HepG2 (cell line): ENCODE measurements around the gene SPNS1. TPM values are rescaled to one million over a fixed set of nuclear protein-coding genes. Genes with fewer than 3 reads are reported as not detected.
A peak's percentile ranks its signal among the peaks of the same experiment; 100 is the strongest.

Experiments used
- DBP ChIP-seq: sonication (generic); formaldehyde crosslinking; IDR thresholded peaks from 2 replicates; pipeline ENCODE4 v1.4.0; 2020; ENCODE audit warnings: missing genetic modification reagents; ENCODE audit errors: not compliant biosample characterization
- ETV6 ChIP-seq: sonication (generic); formaldehyde crosslinking; conservative IDR thresholded peaks from 2 replicates; pipeline ENCODE4 v1.4.0; 2020; ENCODE audit warnings: missing genetic modification reagents
- FOXO4 ChIP-seq: sonication (generic); formaldehyde crosslinking; conservative IDR thresholded peaks from 2 replicates; pipeline ENCODE4 v1.8.1; 2023; ENCODE audit warnings: missing genetic modification reagents
- HDAC2 ChIP-seq: sonication (generic); formaldehyde crosslinking; IDR thresholded peaks from 2 replicates; pipeline ENCODE4 v1.4.0; 2020; ENCODE audit warnings: missing genetic modification reagents
- HNRNPH1 ChIP-seq: fragments of 200-400 bp; formaldehyde crosslinking; optimal IDR thresholded peaks from 2 replicates; pipeline ENCODE3; 2017; ENCODE audit warnings: mild to moderate bottlenecking, low read depth, low read length
- MEIS1 ChIP-seq: sonication (generic); formaldehyde crosslinking; IDR thresholded peaks from 2 replicates; pipeline ENCODE4 v1.9.0; 2021; ENCODE audit warnings: mild to moderate bottlenecking, missing genetic modification reagents, moderate library complexity, borderline replicate concordance
- REXO4 ChIP-seq: sonication (generic); formaldehyde crosslinking; IDR thresholded peaks from 2 replicates; pipeline ENCODE4 v1.8.0; 2022; ENCODE audit warnings: missing genetic modification reagents, mild to moderate bottlenecking, borderline replicate concordance
- RNF219 ChIP-seq: sonication (generic); formaldehyde crosslinking; IDR thresholded peaks from 2 replicates; pipeline ENCODE4 v1.5.0; 2020; ENCODE audit warnings: mild to moderate bottlenecking, missing genetic modification reagents
- TEAD3 ChIP-seq: optimal IDR thresholded peaks from 2 replicates; pipeline ENCODE3; 2016; ENCODE audit warnings: borderline replicate concordance
- TERF1 ChIP-seq: sonication (generic); formaldehyde crosslinking; IDR thresholded peaks from 2 replicates; pipeline ENCODE4 v1.8.0; 2022; ENCODE audit warnings: mild to moderate bottlenecking, missing genetic modification reagents, moderate library complexity
- ZBTB1 ChIP-seq: sonication (generic); formaldehyde crosslinking; IDR thresholded peaks from 2 replicates; pipeline ENCODE4 v1.4.0; 2020; ENCODE audit warnings: missing genetic modification reagents, borderline replicate concordance
- ZNF12 ChIP-seq: sonication (generic); formaldehyde crosslinking; IDR thresholded peaks from 2 replicates; pipeline ENCODE4 v1.5.0; 2020; ENCODE audit warnings: missing genetic modification reagents
- ZNF333 ChIP-seq: sonication (generic); formaldehyde crosslinking; IDR thresholded peaks from 2 replicates; pipeline ENCODE4 v1.4.0; 2020; ENCODE audit warnings: mild to moderate bottlenecking, missing genetic modification reagents, borderline replicate concordance
- ZNF343 ChIP-seq: sonication (generic); formaldehyde crosslinking; IDR thresholded peaks from 2 replicates; pipeline ENCODE4 v1.4.0; 2020; ENCODE audit warnings: mild to moderate bottlenecking, missing genetic modification reagents
- ZNF362 ChIP-seq: sonication (generic); formaldehyde crosslinking; IDR thresholded peaks from 2 replicates; pipeline ENCODE4 v1.4.0; 2020; ENCODE audit warnings: missing genetic modification reagents, mild to moderate bottlenecking, borderline replicate concordance
- ZNF530 ChIP-seq: sonication (generic); formaldehyde crosslinking; IDR thresholded peaks from 2 replicates; pipeline ENCODE4 v1.5.0; 2020; ENCODE audit warnings: low read depth, mild to moderate bottlenecking, missing genetic modification reagents
- ZNF543 ChIP-seq: sonication (generic); formaldehyde crosslinking; IDR thresholded peaks from 2 replicates; pipeline ENCODE4 v1.4.0; 2020; ENCODE audit warnings: mild to moderate bottlenecking, missing genetic modification reagents
- ZNF614 ChIP-seq: IDR thresholded peaks from 2 replicates; pipeline ENCODE4 v1.6.1; 2018; ENCODE audit warnings: missing biosample characterization, missing genetic modification reagents, inconsistent platforms, borderline replicate concordance
- polyA plus RNA-seq, 8 experiments: library from polyadenylated mRNA; depleted of rRNA in 3 of 8; stranded (reverse) in 7 of 8; unstranded in 1 of 8; fragments of >200 nt; fragmentation: Illumina TruSeq in 4 of 8; extraction: Trizol in 4 of 8; gene quantifications; 2 replicates each; pipeline versions ENCODE4 v1.2.1 to v1.2.3, GENCODE V29; 2011 to 2016; ENCODE audit warnings: low read depth in 4 of 8, missing spikeins in 1 of 8, mixed read lengths in 1 of 8; ENCODE audit not compliant: insufficient read depth in 1 of 8
- total RNA-seq, 5 experiments: library from RNA; depleted of rRNA; stranded (reverse); fragments of >200 nt; fragmentation: Illumina TruSeq; extraction: Trizol; gene quantifications; 2 replicates each; pipeline ENCODE4 v1.2.3, GENCODE V29; 2016; ENCODE audit warnings: low read depth in 1 of 5
- TF ChIP-seq, protein P1 (sequence below): sonication (generic); formaldehyde crosslinking; IDR thresholded peaks from 2 replicates; pipeline ENCODE4; 2020; ENCODE audit warnings: missing genetic modification reagents, mild to moderate bottlenecking, borderline replicate concordance

The SPNS1 gene
- total and polyA plus RNA-seq, 2 of the 13 experiments (the other 11 are each of a cell fraction or from before 2014, with no cell fraction given) = 25.6 to 38.8 TPM

- no peak for TF ChIP-seq HNRNPH1
- TF ChIP-seq MEIS1 (CRISPR knock-in tag) = 0 out of 2 replicates have a peak, but pooled peaks have one; percentile 4
- TF ChIP-seq ZNF362 = no peak
- TF ChIP-seq, protein P1, sequence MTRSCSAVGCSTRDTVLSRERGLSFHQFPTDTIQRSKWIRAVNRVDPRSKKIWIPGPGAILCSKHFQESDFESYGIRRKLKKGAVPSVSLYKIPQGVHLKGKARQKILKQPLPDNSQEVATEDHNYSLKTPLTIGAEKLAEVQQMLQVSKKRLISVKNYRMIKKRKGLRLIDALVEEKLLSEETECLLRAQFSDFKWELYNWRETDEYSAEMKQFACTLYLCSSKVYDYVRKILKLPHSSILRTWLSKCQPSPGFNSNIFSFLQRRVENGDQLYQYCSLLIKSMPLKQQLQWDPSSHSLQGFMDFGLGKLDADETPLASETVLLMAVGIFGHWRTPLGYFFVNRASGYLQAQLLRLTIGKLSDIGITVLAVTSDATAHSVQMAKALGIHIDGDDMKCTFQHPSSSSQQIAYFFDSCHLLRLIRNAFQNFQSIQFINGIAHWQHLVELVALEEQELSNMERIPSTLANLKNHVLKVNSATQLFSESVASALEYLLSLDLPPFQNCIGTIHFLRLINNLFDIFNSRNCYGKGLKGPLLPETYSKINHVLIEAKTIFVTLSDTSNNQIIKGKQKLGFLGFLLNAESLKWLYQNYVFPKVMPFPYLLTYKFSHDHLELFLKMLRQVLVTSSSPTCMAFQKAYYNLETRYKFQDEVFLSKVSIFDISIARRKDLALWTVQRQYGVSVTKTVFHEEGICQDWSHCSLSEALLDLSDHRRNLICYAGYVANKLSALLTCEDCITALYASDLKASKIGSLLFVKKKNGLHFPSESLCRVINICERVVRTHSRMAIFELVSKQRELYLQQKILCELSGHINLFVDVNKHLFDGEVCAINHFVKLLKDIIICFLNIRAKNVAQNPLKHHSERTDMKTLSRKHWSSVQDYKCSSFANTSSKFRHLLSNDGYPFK (CRISPR knock-in tag) = no peak
- 0 out of 2 replicates have a peak, but pooled peaks have one; percentile 51 for TF ChIP-seq ZNF333 (CRISPR knock-in tag)
- TF ChIP-seq TERF1 (CRISPR knock-in tag) = no peak
- TF ChIP-seq ZNF530 = no peak
- TF ChIP-seq ZNF343 (CRISPR knock-in tag) = peak; percentile 6; the same call in 1 of the 2 replicates
- no peak for TF ChIP-seq ZNF614
- TF ChIP-seq ZNF543 (CRISPR knock-in tag) = no peak
- TF ChIP-seq REXO4 (CRISPR knock-in tag) = no peak
- TF ChIP-seq HDAC2 (CRISPR knock-in tag) = no peak
- TF ChIP-seq ETV6 = no peak
- TF ChIP-seq ZBTB1 (CRISPR knock-in tag) = no peak
- no peak for TF ChIP-seq DBP (CRISPR knock-in tag)
- no peak for TF ChIP-seq TEAD3
- TF ChIP-seq FOXO4 = no peak
- no peak for TF ChIP-seq RNF219 (CRISPR knock-in tag)
- no peak for TF ChIP-seq ZNF12 (CRISPR knock-in tag)
Observed at GRCh38 chr16:28951410-28951943, 23.1 kb upstream of the SPNS1 start (continued).
